HuH-7.5 (cell line): ENCODE data around the gene PARVG.
"Not testable (repeated sequence)": the region's sequence is repeated elsewhere in the genome, so short reads cannot be mapped to it uniquely, and the experiment has no call there.

Experiments used
- DNase-seq: peaks from one replicate; pipeline ENCODE4 v3.0.0; 2011; ENCODE audit warnings: low spot score

The PARVG gene

DNA sequence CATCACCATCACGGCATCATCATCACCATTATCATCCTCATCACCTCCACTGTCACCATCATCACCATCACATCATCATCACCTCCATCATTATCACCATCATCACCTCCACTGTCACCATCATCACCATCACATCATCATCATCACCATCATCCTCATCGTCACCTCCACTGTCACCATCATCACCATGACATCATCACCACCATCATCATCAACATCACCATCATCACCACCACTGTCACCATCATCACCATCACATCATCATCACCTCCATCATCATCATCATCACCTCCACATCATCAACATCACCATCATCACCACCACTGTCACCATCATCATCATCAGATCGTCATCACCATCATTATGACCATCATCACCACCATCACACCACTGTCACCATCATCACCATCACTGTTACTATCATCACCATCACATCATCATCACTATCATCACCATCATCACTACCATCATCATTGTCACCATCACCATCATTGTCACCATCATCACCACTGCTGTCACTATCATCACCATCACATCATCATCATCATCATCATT, 32.8 kb downstream of the PARVG start:
- DNase-seq: no peak

DNA sequence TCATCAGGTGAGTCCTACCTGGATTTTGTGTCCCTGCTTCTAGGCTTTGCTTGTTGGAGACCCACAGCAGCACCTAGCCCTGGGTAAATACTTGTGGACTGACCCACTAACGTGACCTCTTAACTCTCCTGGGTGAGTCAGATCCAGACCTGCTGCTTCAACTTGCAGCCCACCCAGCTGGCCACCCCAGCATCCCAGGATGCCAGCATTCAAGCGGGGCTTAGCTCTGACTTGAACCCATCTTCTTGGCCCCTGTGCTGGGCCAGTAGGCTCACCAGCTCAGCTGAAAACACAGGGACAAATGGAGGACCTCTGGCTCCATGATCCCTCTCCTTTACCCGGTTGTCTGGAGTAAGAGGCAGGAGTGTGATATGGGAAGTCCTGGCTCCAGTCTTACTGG, 33.5 kb downstream of the PARVG start:
- no peak for DNase-seq

DNA sequence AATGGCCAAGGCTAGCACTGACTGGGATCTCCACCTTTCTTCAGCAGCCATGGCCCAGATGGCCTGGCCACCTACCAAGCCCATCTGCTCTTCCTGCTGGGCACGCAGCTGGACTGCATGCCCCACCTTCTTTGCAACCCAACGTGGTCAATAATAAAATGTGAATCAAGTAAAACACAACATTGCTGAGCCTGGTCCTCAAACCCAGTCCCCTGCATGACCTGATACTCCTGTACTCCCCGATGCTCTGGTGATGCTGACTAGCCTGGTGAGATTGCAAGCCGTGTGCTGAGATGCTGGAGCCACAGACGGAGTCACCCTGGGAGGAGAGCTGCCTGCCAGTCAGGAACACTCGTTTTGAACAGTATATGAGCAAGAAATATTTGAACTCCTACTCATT, 34.0 kb downstream of the PARVG start:
- no peak for DNase-seq

DNA sequence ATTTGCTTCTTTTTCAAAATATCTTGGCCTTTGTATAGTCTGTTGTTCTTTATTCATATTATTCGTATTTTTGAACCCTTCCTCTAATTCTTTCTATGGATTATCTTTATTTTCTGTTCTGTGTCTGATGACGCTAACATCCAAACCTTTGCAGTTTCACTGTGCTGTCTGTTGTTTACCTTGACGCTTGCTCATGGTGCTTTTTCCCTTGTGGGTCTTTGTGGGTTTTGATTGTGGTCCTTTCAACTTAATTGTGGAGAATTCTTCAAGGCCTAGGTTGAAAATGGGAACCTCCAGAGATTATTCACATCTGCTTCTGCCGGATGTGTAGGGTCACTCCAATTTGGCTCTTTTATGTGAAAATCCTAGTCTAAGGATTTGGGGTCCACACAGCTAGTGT, 34.6 kb downstream of the PARVG start:
- DNase-seq: no peak

DNA sequence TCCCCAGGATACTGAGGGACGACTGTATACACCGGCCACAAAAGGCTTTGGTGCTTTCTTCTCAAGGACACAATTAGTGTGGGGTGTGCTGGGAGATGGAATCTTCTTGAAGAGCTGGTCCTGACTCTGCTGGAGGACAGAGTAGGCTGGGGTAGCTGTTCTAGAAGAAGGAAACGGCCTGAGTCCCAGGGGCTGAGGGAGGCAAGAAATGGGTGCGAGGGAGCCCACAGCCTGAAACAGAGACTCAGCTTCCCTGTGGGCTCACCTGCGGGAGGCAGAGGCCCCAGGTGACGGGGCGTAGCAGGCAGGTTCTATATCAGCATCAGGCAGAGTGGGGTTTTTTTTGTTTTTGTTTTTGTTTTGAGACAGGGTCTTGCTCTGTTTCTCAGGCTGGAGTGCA, 36.6 kb downstream of the PARVG start:
- no peak for DNase-seq

DNA sequence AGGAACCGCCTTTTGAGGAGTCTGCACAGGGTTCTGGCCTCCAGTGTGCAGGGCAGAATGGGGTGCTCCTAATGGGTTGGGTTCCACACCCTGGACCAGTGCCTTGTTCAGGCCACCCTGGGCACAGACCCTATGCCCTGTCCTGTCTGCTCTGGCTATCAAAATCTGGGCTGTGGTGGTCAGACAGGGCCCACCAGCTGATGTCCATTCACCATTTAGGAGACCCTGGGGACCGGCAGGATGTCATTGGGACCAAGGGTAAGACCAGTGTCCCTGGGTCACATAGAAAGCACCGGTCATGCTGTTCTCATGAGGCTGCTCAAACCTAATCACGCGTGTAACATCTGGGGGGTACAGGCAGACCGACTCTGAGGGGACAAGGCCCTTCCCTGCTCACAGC, 37.3 kb downstream of the PARVG start:
- DNase-seq: no peak

DNA sequence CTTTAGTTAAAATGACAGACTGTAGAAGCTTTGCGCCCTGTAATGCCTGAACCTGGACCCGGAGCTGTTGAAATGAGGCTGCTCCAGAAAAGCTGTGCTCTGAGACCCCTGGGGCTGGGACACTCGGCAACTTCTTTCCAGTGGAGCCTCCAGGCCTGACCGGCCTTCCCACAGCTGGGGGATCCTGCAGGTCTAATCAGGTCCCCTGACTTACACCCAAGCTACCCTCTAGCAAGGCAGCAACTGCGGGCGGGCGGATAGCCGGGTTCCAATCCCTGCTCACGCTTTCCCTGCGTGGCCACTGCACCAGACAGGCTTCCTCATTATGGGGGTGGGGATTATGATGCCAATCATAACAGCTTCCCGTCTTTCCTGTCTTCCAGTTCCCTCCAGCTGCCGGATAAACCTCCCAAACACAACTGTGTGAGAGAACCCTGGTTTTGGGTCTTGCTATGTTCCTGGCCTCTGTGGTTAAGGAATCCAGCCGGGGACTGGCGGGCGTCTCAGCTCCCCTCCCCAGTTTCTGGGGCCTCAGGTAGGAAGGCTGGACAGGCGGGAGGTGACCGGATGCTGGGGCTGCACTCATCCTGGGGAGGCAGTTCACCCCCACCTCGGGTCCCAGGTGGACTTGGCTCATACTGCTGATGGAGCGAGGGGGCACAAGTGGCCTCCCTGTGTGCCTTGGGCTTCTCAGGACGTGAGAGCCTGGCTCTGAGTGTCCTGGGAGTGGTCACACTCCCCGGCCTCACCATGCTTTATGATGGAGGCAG, 38.6 kb downstream of the PARVG start:
- DNase-seq: no peak

DNA sequence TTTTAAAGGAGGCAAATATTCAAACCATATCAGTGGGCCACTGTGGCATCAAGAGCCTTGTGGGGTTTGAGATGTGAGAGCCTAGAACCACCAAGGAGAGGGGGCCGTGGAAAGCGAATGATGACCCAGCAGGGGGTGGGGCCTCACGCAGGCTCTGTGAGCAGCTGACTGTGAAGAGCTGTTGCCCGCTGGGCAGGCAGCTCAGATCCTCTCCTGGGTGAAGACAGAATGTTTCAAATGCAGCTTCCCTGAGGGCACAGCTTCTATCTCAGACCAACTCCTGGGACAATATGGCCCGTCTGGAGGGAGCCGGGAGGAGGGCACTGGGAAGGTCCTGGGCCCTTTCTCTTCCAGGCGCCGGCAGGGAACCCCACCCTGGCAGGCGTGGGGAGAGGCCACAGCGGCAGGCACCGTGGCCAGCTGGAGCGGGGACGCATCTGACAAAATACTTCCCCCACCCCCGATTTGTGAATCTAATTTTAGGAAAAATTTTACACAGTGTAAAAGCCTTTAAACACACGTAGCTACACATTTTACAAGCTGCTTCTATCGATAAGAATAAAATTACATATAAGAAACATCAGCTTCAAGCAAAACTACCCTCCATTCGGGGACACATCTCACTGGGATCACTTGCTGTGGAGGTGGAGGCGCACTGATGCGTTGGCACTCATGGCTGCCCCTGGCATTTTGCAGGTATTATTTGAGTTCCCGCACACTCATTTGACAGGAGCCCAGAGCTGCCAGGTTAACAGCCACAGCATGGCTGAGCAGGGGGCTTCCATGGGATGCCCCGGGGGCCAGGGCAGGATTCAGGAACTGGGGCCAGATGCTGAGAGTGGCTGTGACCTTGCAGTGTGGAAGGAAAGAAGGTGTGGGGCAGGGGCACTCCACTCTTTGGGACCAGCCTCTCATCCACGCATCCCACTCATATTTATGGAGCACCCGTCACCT, 40.3 kb downstream of the PARVG start:
- no peak for DNase-seq

DNA sequence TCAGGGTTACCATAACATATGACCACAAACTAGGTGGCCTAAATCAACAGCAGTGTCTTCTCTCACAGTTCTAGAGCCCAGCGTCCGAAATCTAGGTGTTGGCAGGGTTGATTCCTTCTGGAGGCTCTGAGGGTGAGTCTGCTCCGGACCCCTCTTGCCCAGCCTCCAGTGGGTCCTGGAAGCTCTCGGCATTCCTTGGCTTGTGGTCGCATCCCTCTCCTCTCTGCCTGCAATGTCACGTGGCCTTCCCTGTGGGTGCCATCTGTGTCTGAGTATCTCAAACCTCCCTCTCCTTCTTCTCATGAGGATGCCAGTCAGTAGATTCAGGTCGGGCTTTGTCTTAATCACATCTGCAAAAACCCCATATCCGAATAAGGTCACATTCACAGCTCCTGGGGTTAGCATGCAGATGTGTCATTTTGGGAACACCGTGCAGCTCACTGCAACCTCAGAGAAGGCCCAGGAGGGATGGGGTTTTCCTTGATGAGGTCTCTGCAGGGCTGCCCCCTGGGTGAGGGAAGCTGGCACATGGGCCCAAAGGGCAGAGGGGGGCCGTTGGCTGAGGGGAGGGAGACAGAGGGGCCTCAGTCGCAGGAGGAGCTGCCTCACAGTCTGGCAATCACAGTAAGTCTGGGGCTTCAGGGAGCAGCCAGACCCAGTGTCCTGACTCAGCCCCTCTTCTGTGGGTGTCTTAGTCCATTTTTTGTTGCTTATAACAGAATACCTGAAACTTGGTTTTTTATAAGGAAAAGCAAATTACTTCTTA, 41.2 kb downstream of the PARVG start:
- DNase-seq: no peak

DNA sequence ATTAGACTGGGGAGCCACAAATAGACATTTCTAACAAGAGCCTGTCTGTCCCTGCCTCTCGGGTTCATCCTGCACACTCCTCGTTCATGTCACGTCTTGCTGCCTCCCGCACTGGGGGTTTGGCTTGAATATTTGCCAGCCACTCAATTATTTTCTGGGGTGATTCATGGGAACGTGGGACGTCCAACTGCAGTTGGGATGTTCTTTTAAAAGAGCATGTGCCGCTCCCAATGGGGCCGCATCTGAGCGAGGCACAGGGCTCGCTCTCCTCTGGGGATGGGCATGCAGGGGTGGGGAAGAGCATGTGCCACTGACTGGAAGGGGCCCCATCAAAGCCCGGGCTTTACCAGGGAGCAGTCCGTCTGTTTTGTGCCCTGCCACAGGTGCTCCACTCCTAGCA, 43.4 kb downstream of the PARVG start:
- DNase-seq: no peak

DNA sequence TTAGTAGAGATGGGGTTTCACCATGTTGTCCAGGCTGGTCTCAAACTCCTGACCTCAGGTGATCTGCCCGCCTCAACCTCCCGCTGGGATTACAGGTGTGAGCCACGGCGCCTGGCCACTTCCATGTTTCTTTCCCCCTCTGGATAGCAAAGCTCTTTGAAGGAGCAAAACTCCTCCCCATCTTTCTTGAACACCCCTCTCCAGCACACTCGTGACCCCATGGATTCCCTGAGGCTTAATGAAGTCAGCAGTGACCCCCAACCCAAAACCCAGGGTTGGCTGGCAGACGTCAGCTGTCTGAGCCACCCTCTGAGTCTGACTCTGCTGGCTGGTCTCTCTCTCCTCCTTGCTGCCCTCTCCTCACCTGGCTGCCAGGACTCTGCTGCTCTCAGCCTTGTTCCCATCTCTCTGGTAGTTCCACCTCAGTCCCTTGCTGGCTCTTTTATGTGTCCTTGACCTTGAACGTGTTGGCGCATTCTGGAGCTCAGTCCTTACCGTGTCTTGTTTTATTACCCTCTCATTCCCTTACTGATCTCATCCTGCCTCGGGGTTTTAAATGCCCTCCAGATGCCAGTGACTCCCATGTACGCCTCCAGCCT, 44.5 kb downstream of the PARVG start:
- no peak for DNase-seq

DNA sequence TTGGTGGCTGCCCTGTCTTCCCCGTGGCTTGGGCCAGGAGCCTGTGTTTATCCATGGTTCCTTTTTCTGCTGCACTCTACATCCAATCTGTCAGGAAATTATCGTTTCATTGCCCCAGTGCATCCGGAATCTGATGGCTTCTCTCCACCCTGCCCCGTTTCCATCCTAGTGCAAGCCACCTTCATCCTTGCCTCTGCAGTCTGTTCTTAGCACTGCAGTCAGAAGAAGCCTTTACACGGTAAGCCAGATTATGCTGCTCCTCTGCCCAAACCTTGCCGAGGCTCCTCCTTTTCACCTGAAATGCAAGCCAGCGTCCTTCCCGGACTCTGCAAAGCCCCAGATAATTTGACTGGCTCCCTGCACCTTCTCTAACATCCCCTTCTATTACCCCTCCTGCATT, 45.1 kb downstream of the PARVG start:
- no peak for DNase-seq

DNA sequence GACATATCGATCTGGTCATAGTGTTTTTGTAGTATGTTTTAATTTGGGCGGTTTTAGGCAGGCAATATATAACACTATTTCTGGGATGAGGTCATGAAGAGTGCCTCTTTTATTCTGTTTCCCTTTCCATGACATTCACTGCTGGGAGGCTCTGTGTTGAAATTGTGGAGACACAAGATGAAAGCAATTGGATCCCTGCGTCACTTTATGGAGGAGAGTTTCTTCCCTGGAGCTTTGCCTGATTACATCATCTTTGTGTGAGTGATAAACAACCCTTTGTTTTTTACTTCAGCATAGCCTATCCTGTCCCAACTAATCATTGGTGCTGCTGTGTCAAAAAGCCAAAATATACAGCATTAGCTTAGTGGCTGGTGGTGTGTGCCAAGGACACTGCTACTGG, 48.6 kb downstream of the PARVG start:
- no peak for DNase-seq

DNA sequence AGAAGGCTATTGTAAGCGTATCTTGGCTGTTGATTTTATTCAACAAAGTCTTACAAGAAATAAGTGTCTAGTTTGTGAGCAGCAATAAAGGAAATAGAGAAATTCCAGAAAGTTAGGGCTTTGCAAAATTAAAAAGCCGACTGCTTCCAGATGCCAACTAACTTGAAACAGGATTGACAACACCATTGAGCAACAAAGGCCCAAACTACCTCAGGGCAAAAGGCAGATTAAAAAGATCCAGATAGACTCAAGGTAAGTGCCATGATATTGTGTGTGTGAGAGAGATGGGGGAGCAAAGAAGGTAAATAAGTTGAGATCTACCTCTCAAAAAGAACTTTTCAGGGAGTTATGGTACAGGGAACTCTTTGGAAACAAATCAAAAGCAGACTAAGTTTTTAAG, 49.1 kb downstream of the PARVG start:
- DNase-seq: no peak

DNA sequence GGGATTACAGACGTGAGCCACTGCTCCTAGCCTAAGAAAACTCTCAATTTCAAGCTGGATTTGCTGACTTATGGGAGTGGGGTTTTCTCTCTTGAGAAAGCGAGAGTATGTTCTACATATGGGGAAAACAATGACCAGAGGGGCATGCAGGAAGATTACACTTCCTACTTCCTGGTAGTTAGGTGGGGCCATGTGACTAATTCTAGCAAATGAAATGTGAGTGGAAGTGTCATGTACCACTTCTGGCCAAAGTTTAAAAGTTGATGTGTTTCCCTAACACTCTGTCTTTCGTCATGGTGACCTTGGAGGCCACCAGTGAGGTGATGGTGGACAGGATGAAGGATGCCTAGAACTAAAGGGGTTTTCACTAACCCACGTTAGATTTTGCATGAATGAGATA, 50.5 kb downstream of the PARVG start:
- DNase-seq: no peak

DNA sequence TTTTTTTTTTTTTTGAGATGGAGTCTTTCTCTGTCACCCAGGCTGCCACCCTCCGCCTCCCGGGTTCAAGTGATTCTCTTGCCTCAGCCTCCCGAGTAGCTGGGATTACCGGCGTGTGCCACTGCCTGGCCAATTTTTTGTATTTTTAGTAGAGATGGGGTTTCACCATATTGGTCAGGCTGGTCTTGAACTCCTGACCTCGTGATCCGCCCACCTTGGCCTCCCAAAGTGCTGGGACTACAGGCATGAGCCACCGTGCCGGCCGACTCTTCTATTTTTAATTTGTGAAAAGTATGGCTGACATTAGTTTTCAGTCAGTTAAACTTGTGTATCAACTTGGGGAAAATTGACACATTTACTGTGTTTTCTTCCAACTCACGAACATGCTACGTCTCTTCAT, 53.6 kb downstream of the PARVG start:
- not testable (repeated sequence) for DNase-seq

DNA sequence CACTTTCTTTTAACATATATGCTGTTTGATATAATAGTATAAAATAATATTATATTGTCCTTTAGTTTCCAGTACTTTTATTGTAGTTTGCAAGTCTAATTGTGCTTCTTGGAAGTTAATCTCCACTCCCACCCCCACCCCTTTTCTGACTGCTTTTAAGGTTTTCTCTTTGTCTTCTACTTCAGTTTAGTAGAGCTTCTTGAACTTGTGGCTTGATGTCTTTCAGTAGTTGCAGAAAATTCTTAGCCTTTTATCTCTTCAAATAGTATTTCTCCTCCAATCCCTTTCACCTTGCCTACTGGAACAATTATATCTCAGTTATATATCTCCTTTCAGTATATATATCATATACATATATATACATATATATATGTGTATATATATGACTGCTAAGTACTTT, 56.6 kb downstream of the PARVG start:
- no peak for DNase-seq

DNA sequence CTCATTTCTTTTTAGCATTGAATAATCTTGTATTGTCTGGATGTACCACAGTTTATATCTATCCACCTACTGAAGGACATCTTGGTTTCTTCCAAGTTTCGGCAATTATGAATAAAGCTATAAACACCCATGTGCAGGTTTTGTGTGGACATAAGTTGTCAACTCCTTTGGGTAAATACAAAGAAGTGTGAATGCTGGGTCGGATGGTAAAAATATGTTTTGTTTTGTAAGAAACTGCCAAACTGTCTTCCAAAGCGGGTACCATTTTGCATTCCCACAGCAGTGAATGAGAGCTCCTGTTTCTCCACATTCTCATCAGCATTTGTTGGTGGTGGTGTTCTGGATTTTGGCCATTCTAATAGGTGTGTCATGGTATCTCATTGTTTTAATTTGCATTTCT, 60.4 kb downstream of the PARVG start:
- not testable (repeated sequence) for DNase-seq

DNA sequence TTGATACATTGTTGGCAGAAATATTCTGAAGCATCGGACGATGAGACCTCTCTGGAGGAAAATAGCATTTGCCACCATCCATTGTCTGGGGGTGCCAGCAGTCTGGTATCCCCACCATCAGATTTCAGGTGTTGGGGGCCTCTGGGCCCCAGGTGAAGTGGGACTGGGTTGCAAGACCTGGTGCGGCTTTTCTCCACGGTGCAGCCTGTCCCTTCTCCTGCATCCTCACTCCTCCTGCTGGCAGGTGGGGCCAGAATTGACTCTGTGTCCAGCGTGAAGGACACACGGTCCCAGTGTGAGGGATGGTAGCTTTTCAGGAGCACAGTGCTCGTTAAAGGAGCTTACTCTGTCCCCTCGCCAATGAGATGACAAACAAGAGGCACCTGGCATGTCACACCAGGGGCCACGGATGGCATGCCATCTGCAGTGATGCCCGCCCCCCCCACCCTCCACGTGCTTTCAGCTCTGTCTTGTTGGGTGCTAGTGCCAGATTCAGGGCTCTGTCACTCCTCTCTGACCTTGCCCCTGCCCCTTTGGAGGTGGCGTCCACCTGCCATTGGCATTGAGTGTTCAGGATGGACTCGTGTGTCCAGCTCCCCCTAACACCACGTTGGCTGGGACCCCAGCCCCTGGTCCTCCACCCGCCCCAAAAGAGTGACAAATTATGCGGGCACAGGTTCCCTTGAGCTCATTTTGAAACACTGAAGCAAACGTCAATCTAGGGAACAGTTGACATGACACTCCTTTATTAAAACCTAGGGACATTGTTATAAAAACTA, 62.4 kb downstream of the PARVG start:
- DNase-seq: no peak

DNA sequence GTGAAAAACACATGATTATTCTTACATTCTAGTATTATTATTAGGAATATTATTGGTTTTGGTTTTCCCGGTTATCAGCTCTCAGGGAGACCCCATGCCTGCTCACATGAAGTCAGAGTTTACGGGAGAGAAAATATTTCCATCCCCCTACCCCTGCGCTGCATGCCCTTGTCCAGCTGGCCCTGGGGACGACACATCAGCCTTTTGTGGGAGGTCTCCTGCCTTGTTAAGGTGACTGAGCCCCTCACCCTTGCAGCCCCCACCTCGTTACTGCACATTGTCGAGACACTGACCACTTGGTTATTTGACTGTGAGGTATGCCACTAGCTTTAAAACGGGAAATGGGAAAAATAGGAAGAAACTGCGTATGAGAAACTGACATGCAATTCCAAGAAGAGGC, 63.0 kb downstream of the PARVG start:
- DNase-seq: no peak

DNA sequence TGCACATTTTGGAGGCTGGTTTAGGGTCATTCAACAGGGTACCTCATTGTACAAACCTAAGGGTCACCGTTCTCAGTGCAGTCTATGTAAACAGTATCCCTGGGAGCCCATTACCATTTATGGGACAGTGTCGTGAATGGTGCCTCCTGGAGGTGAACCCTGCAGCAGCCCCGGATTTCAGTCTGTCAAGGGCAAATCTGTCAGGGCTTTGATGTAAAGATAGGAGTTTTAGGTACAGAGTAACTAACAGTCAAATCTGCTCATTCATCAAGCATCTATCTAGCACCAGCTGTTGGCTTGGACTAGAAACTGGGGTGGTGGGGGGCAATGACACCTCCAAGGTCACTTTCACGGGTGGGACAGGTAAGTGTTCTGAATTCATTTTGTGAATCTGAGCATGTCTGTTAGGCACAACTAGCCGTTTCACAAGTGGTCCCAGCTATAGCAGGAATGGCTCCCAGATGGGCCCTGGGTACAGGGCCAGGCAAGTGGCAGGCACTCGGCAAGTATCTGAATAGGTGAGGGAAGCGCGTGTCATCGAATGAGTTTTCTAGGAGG, 63.6 kb downstream of the PARVG start:
- DNase-seq: no peak
